PFSK-1 (cell line): ENCODE results near the gene SDK1.

Source experiments
- FOXP2 ChIP-seq: optimal IDR thresholded peaks from 2 replicates; pipeline ENCODE3; 2011; ENCODE audit warnings: borderline replicate concordance, control low read depth, inconsistent platforms; ENCODE audit not compliant: insufficient read depth; ENCODE audit errors: extremely low read length, extremely low read depth
- POLR2AphosphoS5 ChIP-seq: IDR thresholded peaks from 2 replicates; pipeline ENCODE4 v1.6.1; 2012; ENCODE audit warnings: low read depth, mild to moderate bottlenecking, control low read depth, low read length, moderate library complexity
- REST ChIP-seq, 2 experiments: IDR thresholded peaks; 2 replicates each; pipeline versions ENCODE4 v1.6.1 to v1.8.0; 2011 to 2012; ENCODE audit warnings: low read depth in 2 of 2, low read length in 2 of 2, control low read depth in 1 of 2, inconsistent platforms in 1 of 2, mild to moderate bottlenecking in 1 of 2, moderate library complexity in 1 of 2; ENCODE audit not compliant: insufficient read depth in 1 of 2
- SIN3A ChIP-seq: IDR thresholded peaks from 2 replicates; pipeline ENCODE4 v1.6.1; 2012; ENCODE audit warnings: mild to moderate bottlenecking, low read length, moderate library complexity, borderline replicate concordance; ENCODE audit not compliant: insufficient read depth
- TAF1 ChIP-seq: IDR thresholded peaks from 2 replicates; pipeline ENCODE4 v1.6.1; 2012; ENCODE audit warnings: low read length, control low read depth, borderline replicate concordance; ENCODE audit not compliant: insufficient read depth

SDK1 gene

GRCh38 chr7:4179688-4180380 is 878.8 kb downstream of the SDK1 start:
- no peak for TF ChIP-seq TAF1
- TF ChIP-seq REST (IDR thresholded peaks at IDR 0.05; ENCODE audit: insufficient read depth in 1 of 2, low read depth in 2 of 2, low read length in 2 of 2) = no peak
- no peak for TF ChIP-seq POLR2AphosphoS5
- TF ChIP-seq SIN3A = no peak
- TF ChIP-seq FOXP2 = no peak

- TF ChIP-seq TAF1 (no peak), SIN3A (no peak), REST (IDR thresholded peaks at IDR 0.05; ENCODE audit: insufficient read depth in 1 of 2, low read depth in 2 of 2, low read length in 2 of 2) (no peak), POLR2AphosphoS5 (no peak), FOXP2 (no peak)
Measured at GRCh38 chr7:4181446-4181845, 880.4 kb downstream of the SDK1 start.

GRCh38 chr7:4182605-4183300 is 881.7 kb downstream of the SDK1 start:
- no peak for TF ChIP-seq POLR2AphosphoS5
- TF ChIP-seq FOXP2 = no peak
- no peak for TF ChIP-seq REST (IDR thresholded peaks at IDR 0.05; ENCODE audit: insufficient read depth in 1 of 2, low read depth in 2 of 2, low read length in 2 of 2)
- no peak for TF ChIP-seq SIN3A
- no peak for TF ChIP-seq TAF1

- TF ChIP-seq FOXP2 = no peak
- no peak for TF ChIP-seq TAF1
- no peak for TF ChIP-seq POLR2AphosphoS5
- no peak for TF ChIP-seq SIN3A
- no peak for TF ChIP-seq REST (IDR thresholded peaks at IDR 0.05; ENCODE audit: insufficient read depth in 1 of 2, low read depth in 2 of 2, low read length in 2 of 2)
Measured at GRCh38 chr7:4184653-4185052, 883.6 kb downstream of the SDK1 start.
